ENCODE data around the gene GLIPR1L1. TPM values are rescaled to one million over a fixed set of nuclear protein-coding genes. Genes with fewer than 3 reads are reported as not detected.

The GLIPR1L1 gene
- polyA plus RNA-seq, 1 donor from 2014 or later = not detected

DNA sequence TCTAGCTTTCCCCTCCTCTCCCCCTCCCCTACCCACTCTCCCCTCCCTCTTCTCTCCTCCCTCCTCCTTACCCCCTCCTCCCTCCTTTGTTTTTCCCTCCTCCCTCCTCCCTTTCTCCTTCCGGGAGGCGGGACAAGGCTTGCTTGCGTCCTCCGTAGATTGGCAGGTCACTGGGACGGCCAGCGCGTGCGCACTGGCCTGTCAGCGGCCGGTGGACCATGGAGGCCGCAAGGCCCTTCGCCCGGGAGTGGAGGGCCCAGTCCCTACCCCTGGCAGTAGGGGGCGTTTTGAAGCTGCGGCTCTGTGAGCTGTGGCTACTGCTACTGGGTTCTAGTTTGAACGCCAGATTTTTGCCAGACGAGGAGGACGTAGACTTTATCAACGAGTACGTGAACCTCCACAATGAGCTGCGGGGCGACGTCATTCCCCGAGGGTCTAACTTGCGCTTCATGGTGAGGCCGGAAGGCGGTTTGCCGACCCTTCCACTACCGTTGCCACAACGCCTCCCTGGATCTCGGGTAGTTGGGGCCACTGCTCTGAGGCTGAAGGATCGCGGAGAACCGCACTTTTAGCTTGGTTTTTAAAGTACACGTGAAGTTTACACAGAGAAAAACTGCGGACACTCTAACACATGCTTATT, 56.5 kb downstream of the GLIPR1L1 start, which contains the start of gene GLIPR1L2:
Gene GLIPR1L2, plus strand, starts transcription at position 191 of the 640 bp plus-strand sequence. Its CDS starts 28 bp downstream, at position 219.
- H3K9ac ChIP-seq (ENCODE audit: low read length) = peak within 1 kb of the TSS; percentile 52
- H3K4me2 ChIP-seq (ENCODE audit: low read length) = no peak within 1 kb of the TSS
- peak within 1 kb of the TSS; percentile 7 for H2AFZ ChIP-seq (ENCODE audit: low read depth, low read length)
- no peaks in the 10 kb centered on the region for H3F3A ChIP-seq (ENCODE audit: insufficient read depth, low read length, poor library complexity, severe bottlenecking)
- H3K4me3 ChIP-seq (ENCODE audit: low read length) = peak within 1 kb of the TSS; percentile 62
- no peaks in the 10 kb centered on the region for H3K27me3 ChIP-seq (ENCODE audit: insufficient read depth, low read depth, low read length)
- H3K79me2 ChIP-seq (replicated peaks; ENCODE audit: insufficient read depth, low read length) = no peaks in the 10 kb centered on the region
- no peaks in the 10 kb centered on the region for H3K9me3 ChIP-seq (ENCODE audit: low read length)
- no peaks in the 10 kb centered on the region for H4K20me1 ChIP-seq (ENCODE audit: insufficient read depth)
- TF ChIP-seq RAD21 (conservative IDR thresholded peaks at IDR 0.05) = peak; percentile 15
- TF ChIP-seq, protein P1, sequence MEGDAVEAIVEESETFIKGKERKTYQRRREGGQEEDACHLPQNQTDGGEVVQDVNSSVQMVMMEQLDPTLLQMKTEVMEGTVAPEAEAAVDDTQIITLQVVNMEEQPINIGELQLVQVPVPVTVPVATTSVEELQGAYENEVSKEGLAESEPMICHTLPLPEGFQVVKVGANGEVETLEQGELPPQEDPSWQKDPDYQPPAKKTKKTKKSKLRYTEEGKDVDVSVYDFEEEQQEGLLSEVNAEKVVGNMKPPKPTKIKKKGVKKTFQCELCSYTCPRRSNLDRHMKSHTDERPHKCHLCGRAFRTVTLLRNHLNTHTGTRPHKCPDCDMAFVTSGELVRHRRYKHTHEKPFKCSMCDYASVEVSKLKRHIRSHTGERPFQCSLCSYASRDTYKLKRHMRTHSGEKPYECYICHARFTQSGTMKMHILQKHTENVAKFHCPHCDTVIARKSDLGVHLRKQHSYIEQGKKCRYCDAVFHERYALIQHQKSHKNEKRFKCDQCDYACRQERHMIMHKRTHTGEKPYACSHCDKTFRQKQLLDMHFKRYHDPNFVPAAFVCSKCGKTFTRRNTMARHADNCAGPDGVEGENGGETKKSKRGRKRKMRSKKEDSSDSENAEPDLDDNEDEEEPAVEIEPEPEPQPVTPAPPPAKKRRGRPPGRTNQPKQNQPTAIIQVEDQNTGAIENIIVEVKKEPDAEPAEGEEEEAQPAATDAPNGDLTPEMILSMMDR (IDR thresholded peaks at IDR 0.05; ENCODE audit: poor library complexity, severe bottlenecking) = peak; percentile 60
- TF ChIP-seq POLR2AphosphoS5 (IDR thresholded peaks at IDR 0.05) = peak; percentile 42
- no peak for TF ChIP-seq TAF1 (IDR thresholded peaks at IDR 0.05; ENCODE audit: low read depth)
- no peaks in the 10 kb centered on the region for H3K9me2 ChIP-seq (ENCODE audit: insufficient read depth, low read length)
- peak within 1 kb of the TSS; percentile 14 for H3K27ac ChIP-seq (ENCODE audit: low read length)
- H3K36me3 ChIP-seq (ENCODE audit: insufficient read depth, low read length) = no peaks in the 10 kb centered on the region

DNA sequence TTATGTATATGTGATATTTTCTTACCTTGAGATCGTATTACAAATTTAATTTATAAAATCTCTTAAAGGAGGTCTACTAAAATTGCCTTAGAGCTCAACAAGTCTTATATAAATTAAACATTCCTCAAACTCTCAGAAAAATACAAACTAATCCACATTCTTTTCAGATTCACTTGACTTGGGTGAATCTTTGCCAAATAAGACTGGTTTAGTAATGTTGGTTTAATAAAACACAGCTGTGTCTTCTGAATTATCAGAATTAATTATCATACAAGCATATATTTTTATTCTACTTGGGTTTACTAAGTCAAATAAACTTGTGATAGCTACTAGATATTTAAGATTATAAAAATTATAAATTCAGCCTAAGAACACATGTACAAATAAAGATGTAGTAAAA, 69.8 kb downstream of the GLIPR1L1 start:
- no peaks in the 10 kb centered on the region for H3K27me3 ChIP-seq (ENCODE audit: insufficient read depth, low read depth, low read length)
- no peaks in the 10 kb centered on the region for H3F3A ChIP-seq (ENCODE audit: insufficient read depth, low read length, poor library complexity, severe bottlenecking)
- no peak overlapping the region for H3K4me2 ChIP-seq (ENCODE audit: low read length)
- H3K9me2 ChIP-seq (ENCODE audit: insufficient read depth, low read length) = no peaks in the 10 kb centered on the region
- TF ChIP-seq, protein P1 (IDR thresholded peaks at IDR 0.05; ENCODE audit: poor library complexity, severe bottlenecking) = no peak
- TF ChIP-seq POLR2AphosphoS5 (IDR thresholded peaks at IDR 0.05) (no peak), EZH2 (IDR thresholded peaks at IDR 0.05; ENCODE audit: borderline replicate concordance, insufficient read depth, low read length, poor library complexity, severe bottlenecking) (no peak), MXI1 (conservative IDR thresholded peaks at IDR 0.05; ENCODE audit: poor library complexity, severe bottlenecking) (no peak), RAD21 (conservative IDR thresholded peaks at IDR 0.05) (no peak), SMC3 (conservative IDR thresholded peaks at IDR 0.05; ENCODE audit: poor library complexity) (no peak), TAF1 (IDR thresholded peaks at IDR 0.05; ENCODE audit: low read depth) (no peak), EP300 (conservative IDR thresholded peaks at IDR 0.05; ENCODE audit: poor library complexity, severe bottlenecking) (no peak)
- TF ChIP-seq, protein P2, sequence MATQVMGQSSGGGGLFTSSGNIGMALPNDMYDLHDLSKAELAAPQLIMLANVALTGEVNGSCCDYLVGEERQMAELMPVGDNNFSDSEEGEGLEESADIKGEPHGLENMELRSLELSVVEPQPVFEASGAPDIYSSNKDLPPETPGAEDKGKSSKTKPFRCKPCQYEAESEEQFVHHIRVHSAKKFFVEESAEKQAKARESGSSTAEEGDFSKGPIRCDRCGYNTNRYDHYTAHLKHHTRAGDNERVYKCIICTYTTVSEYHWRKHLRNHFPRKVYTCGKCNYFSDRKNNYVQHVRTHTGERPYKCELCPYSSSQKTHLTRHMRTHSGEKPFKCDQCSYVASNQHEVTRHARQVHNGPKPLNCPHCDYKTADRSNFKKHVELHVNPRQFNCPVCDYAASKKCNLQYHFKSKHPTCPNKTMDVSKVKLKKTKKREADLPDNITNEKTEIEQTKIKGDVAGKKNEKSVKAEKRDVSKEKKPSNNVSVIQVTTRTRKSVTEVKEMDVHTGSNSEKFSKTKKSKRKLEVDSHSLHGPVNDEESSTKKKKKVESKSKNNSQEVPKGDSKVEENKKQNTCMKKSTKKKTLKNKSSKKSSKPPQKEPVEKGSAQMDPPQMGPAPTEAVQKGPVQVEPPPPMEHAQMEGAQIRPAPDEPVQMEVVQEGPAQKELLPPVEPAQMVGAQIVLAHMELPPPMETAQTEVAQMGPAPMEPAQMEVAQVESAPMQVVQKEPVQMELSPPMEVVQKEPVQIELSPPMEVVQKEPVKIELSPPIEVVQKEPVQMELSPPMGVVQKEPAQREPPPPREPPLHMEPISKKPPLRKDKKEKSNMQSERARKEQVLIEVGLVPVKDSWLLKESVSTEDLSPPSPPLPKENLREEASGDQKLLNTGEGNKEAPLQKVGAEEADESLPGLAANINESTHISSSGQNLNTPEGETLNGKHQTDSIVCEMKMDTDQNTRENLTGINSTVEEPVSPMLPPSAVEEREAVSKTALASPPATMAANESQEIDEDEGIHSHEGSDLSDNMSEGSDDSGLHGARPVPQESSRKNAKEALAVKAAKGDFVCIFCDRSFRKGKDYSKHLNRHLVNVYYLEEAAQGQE (IDR thresholded peaks at IDR 0.05; ENCODE audit: borderline replicate concordance) = no peak
- no peaks in the 10 kb centered on the region for H3K79me2 ChIP-seq (replicated peaks; ENCODE audit: insufficient read depth, low read length)
- H2AFZ ChIP-seq (ENCODE audit: low read depth, low read length) = no peak overlapping the region
- no peak overlapping the region for H3K9ac ChIP-seq (ENCODE audit: low read length)
- H3K36me3 ChIP-seq (ENCODE audit: insufficient read depth, low read length) = no peaks in the 10 kb centered on the region
- no peaks in the 10 kb centered on the region for H4K20me1 ChIP-seq (ENCODE audit: insufficient read depth)
- H3K27ac ChIP-seq (ENCODE audit: low read length) = no peak overlapping the region
- H3K4me3 ChIP-seq (ENCODE audit: low read length) = no peak overlapping the region
- no peaks in the 10 kb centered on the region for H3K9me3 ChIP-seq (ENCODE audit: low read length)
